SH-SY5Y (cell line): ENCODE results near the gene VWA1.

ENCODE experiments used
- GATA2 ChIP-seq: IDR thresholded peaks from 2 replicates; pipeline ENCODE4 v1.6.1; 2011; ENCODE audit warnings: mild to moderate bottlenecking, low read depth, low read length
- GATA3 ChIP-seq: IDR thresholded peaks from 2 replicates; pipeline ENCODE4 v1.6.1; 2011; ENCODE audit warnings: low read depth, mild to moderate bottlenecking, low read length, moderate library complexity

Gene VWA1

DNA sequence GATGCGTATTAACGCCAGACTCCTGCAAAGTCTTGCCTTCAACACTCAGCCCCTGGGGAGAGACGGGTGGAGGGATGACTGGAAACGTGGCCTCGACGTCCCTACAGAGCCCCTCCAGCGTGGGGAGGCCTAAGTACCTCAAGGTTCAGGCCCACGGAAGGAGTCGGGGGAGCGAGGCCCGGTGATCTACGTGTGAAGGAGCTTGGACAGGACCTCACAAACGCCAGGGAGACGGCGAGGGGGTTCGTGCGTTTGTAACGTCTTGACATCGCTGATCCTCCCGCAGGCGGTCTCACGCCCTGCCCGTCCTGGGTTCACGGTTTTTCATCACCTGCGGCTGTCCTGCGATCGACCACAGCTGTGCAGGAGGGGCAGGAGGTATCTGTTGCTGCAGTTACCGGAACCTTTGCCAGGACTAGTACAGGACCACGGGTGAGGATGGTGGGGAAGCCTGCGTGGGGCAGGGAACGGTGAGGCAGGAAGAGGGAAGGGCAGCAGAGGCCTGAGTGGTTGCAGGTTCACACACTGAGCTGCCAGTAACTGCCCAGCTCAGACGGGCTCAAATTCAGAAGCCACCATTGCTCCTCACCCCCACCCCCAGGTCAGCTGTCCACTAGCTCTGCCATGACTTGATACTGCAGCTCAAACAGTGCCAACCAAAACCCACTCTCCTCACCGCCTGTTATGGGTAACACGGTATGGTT lies 35.5 kb upstream of the VWA1 start:
- TF ChIP-seq GATA3 (no peak), GATA2 (no peak)

GRCh38 chr1:1400576-1401456 lies 34.7 kb upstream of the VWA1 start:
- TF ChIP-seq GATA2 (no peak), GATA3 (no peak)

GRCh38 chr1:1401457-1402010 lies 34.0 kb upstream of the VWA1 start:
- TF ChIP-seq GATA3 (no peak), GATA2 (no peak)

DNA sequence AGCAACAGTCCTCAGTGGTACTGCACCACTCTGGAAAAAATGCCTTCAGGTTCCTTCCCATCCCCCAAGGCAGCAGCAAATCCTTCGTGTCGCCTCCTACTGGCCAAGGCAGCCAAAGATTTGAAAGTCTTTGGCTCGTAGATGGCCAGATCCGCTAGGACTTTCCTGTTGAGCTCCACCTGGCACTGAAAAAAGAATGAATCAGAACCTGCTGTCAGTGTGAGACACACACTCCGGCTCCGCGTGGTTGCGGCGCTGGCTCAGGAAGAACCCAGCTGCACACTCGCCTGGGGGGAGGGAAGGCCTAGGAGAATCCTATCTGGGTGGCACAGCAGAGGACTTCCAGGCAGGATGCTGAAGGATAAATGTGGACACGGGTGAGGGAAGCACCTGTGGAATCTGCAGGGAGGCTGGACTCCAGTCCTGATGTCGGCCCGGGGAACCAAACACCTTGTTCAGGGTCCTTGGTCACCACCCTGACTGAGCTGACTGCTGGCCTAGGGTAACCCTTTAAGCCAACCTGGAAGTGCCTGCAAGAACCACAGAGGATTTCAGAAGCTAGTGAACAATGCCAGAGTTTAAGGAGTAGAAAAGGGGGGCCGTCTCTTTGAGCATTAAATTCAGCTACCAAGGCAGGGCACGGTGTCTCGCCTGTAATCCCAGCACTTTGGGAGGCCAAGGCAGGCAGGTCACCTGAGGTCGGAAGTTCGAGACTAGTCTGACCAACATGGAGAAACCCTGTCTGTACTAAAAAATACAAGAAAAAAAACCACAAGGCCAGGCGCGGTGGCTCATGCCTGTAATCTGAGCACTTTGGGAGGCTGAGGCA lies 33.2 kb upstream of the VWA1 start:
- TF ChIP-seq GATA2: no peak
- no peak for TF ChIP-seq GATA3

DNA sequence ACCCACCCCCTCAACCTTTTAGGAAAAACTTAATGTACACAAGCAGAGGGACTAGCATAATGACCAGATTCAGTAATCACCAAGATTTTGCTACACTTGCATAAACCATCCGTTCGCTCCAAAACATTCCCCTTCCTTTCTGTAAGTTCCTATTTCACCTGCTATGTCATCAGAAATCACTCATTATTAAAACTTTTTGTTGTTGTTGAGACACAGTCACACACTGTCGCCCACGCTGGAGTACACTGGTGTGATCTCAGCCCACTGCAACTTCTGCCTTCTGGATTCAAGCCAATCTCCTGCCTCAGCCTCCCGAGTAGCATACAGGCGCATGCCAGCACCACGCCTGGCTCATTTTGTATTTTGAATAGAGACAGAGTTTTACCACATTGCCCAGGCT lies 31.8 kb upstream of the VWA1 start:
- no peak for TF ChIP-seq GATA3
- TF ChIP-seq GATA2: no peak

DNA sequence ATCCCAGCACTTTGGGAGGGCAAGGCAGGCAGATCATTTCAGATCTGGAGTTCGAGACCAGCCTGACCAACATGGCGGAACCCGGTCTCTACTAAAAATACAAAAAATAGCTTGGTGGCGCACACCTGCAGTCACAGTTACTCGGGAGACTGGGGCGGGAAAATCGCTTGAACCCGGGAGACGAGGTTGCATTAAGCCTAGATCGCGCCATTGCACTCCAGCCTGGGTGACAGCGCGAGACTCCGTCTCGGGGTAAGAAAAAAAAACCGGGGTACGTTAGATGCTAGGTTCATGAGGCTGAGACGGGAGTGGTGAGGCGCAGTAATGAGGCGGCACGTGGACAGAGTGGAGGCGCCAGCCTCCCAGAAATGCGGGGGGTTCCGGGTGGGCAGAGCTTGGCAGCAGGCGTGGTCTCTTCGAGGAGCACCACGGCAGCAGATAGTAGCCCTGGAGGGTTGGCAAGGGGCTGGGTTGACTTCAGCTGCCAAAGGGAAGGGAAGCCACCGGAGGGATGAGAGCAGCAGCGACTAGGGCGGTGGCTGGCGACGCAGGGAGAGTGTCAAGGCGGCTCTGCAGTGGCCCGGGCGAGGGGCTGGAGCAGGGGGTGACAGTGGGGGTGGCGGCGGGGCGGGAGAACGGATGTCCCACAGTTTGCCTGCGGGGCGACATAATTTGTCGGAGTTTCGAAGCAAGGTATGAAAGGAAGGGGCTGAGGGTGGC lies 29.2 kb upstream of the VWA1 start:
- TF ChIP-seq GATA3 (no peak), GATA2 (no peak)

DNA sequence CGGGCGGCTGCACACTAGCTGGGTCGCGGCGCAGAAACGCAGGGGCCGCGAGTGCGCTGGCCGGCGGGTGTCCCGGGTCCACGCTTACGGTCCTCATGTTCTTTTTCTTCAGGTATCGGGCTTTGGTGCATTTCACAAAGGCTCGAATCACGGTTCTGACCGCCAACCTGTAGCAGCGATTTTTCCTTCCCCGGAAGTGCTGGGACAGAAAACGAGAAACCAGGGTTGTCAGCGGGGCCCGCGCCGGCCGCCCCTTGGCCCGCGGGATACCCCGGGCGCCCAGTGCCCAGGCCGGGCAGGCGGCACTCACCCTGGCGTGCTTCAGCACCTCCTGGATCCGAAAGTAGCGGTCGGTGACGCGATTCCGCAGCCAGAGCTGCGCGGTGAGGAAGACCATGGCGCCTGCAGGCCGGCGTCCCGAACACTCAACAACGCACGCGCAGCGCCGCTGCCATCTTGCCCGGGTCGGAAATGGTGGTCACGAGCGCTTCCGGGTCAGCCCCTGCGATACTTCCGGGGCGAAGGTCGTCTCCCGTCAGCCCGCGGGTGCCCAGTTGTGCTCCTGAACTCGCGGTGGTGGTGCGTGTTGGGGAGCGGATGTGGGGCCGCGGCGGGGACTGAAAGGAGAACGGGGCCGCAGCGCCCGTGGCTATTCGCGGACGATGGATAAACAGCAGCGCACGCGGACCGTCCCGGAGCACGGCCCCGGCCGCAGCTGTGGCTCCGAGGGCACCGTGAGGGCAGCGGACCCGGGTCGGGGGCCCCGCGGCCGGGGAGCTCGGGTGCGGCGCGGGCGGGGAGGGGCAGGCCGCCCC lies 28.5 kb upstream of the VWA1 start, which contains the start of gene MRPL20:
Gene MRPL20, minus strand, starts transcription at position 473 of the 815 bp plus-strand sequence. Its CDS starts 76 bp downstream, at position 397.
- TF ChIP-seq GATA2 (no peak), GATA3 (no peak)

DNA sequence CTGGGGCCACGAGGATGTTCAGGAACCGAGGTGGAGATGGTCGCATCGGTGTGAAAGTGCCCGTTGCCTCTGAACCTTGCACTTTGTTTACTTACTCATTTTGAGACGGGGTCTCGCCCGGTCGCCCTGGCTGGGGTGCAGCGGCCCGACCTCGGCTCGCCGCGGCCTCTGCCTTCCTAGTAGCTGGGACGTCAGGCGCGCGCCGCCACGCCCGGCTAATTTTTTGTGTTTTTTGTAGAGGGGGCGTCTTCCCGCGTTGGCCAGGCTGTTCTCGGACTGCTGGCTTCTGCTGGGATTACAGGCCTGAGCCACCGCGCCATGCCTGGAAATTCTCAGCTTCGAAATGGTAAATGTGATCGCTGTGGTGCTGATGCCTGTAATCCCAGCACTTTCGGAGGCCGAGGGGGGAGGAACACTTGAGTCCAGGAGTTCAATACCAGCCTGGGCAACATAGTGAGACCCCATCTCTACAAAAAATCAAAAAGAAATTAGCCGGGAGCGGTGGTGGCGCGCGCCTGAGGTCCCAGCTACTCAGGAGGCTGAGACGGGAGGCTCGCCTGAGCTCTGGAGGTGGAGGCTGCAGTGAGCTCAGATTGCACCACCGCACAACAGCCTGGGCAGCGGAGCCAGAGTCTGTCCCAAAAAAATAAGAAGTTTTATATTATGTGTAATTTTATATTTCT lies 27.7 kb upstream of the VWA1 start:
- no peak for TF ChIP-seq GATA2
- TF ChIP-seq GATA3: no peak

- no peak for TF ChIP-seq GATA2
These were observed 23.9 kb upstream of the VWA1 start for GRCh38 chr1:1411626-1412025.

DNA sequence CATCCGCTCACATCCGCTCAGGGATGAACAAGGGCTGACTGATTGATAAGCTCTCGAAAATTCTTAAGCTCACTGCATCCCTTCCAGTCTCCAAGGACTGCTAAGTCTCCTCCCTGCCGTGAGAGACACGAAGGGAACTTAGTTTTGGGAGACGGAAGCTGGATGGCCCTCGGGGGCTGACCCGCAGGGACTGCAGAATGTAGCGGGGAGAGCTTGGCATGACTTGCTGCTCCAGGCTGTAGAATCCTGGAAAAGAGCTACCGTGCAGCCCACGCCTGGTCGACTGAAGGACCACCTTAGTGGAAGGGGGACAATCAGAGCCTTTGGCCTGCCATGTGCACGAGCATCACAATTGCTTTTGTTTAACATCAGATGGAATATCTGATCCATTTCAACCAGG lies 19.7 kb upstream of the VWA1 start:
- no peak for TF ChIP-seq GATA2
- no peak for TF ChIP-seq GATA3

DNA sequence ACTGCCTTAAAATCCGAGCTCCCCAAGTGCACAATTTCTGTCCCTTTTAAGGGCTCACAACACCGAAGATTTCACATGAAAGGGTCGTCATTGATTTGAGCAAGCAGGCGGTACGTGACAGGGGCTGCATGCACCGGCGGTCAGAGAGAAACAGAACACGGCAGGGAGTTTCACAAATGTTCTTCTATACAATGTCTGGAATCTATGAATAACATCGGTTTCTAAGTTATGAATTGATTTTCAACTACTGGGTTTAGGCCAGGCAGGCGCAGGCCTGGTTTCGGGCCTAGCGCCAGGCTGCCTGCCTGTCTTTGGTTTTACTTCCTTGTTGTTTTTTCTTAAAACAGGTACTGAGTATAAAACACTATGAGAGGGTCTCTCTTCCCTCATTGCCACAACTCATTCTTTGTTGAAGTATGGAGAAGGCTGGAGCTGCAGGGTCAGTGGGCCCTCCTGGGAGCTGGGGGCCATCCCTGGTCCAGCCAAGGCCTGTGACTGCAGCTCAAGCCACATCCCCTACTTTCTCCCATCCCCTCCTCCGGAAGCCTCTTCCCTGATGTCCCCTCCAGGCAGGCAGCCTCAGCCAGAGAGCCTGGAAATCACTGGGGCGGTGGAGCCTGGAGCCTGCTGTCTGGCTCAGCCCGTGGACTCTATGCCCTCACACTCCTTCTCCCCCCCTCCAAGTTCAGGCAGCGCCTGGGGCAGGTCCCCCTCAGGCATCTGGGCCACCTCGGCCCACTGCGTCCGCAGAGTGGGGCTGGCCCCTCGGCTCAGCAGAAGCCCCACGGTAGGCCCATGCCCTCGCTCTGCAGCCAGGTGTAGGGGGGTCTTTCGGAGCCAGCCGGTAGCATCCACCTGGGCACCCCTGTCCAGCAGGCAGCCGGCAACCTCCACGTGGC lies 16.8 kb upstream of the VWA1 start:
- TF ChIP-seq GATA2 (no peak), GATA3 (no peak)

DNA sequence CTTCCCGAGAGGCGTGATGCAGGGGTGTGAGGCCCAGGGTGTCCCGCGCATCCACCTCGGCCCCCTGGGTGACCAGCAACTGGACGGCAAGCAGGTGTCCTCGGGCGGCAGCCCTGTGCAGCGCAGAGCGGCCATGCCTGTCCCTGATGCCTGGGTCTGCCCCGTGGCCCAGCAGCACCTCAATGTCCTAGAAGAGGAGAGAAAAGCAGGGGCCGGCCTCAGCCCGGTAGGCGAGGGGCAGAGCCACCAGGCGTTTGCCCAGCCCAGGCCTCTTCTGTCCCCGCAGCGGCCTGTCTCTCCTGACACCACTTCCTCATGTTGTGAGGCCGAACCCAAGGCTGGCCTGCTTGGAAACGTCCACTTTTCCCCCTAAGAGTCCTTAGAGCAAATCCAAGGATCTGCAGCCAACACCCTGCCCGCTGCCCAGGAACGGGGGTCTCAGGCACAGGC lies 16.1 kb upstream of the VWA1 start:
- TF ChIP-seq GATA2: no peak
- no peak for TF ChIP-seq GATA3
